HEK293T (cell line): Measurements from ENCODE around the gene DONSON.

ENCODE experiments used
- CTCF ChIA-PET: fragments of 350-600 bp; formaldehyde crosslinking; extraction: SDS; loops from one replicate; lab custom pipeline; 2021; ENCODE audit warnings: antibody characterized with exemption, inconsistent platforms; lab: Yijun Ruan, JAX
- POLR2A ChIA-PET: fragments of 350-600 bp; formaldehyde crosslinking; extraction: SDS; loops from one replicate; lab custom pipeline; 2020; ENCODE audit warnings: antibody characterized with exemption, inconsistent platforms; lab: Yijun Ruan, JAX
- DNase-seq: peaks from one replicate; pipeline ENCODE4 v3.0.0; 2012; ENCODE audit warnings: mixed read lengths; ENCODE audit errors: extremely low spot score
- ARNT ChIP-seq: fragments of 450-650 bp; IDR thresholded peaks from 2 replicates; pipeline ENCODE4 v1.6.1; 2017; ENCODE audit warnings: mild to moderate bottlenecking
- BHLHE40 ChIP-seq: fragments of 450-650 bp; IDR thresholded peaks from 2 replicates; pipeline ENCODE4 v1.6.1; 2016; ENCODE audit warnings: mild to moderate bottlenecking, moderate library complexity, borderline replicate concordance
- CTBP1 ChIP-seq: fragments of 450-650 bp; IDR thresholded peaks from 2 replicates; pipeline ENCODE4 v1.6.1; 2016; ENCODE audit warnings: borderline replicate concordance
- ELF4 ChIP-seq: fragments of 450-650 bp; IDR thresholded peaks from 2 replicates; pipeline ENCODE4 v1.6.1; 2017; ENCODE audit warnings: antibody characterized with exemption
- FOXA1 ChIP-seq: fragments of 450-650 bp; IDR thresholded peaks from 2 replicates; pipeline ENCODE4 v1.6.1; 2016; ENCODE audit warnings: mild to moderate bottlenecking
- FOXK2 ChIP-seq: fragments of 450-650 bp; IDR thresholded peaks from 2 replicates; pipeline ENCODE4 v1.6.1; 2016; ENCODE audit warnings: mild to moderate bottlenecking
- FOXM1 ChIP-seq: fragments of 450-650 bp; IDR thresholded peaks from 2 replicates; pipeline ENCODE4 v1.6.1; 2017; ENCODE audit warnings: mild to moderate bottlenecking, borderline replicate concordance
- HDGF ChIP-seq: fragments of 450-650 bp; IDR thresholded peaks from 2 replicates; pipeline ENCODE4 v1.6.1; 2017; ENCODE audit warnings: antibody characterized with exemption, borderline replicate concordance
- L3MBTL2 ChIP-seq: fragments of 450-650 bp; conservative IDR thresholded peaks from 2 replicates; pipeline ENCODE4 v1.6.1; 2016; ENCODE audit warnings: mild to moderate bottlenecking
- LEF1 ChIP-seq: fragments of 450-650 bp; IDR thresholded peaks from 2 replicates; pipeline ENCODE4 v1.6.1; 2017; ENCODE audit warnings: mild to moderate bottlenecking, borderline replicate concordance
- NFRKB ChIP-seq: fragments of 450-650 bp; IDR thresholded peaks from 2 replicates; pipeline ENCODE4 v1.6.1; 2016; ENCODE audit warnings: mild to moderate bottlenecking, moderate library complexity
- PKNOX1 ChIP-seq: fragments of 450-650 bp; IDR thresholded peaks from 2 replicates; pipeline ENCODE4 v1.6.1; 2016
- SP1 ChIP-seq: fragments of 450-650 bp; IDR thresholded peaks from 2 replicates; pipeline ENCODE4 v1.6.1; 2017
- SUZ12 ChIP-seq: fragments of 450-650 bp; IDR thresholded peaks from 2 replicates; pipeline ENCODE4 v1.6.1; 2016; ENCODE audit warnings: mild to moderate bottlenecking
- TARDBP ChIP-seq: fragments of 450-650 bp; IDR thresholded peaks from 2 replicates; pipeline ENCODE4 v1.6.1; 2016
- ZNF384 ChIP-seq: fragments of 450-650 bp; IDR thresholded peaks from 2 replicates; pipeline ENCODE4 v1.6.1; 2016

The DONSON gene

GRCh38 chr21:33559813-33560212, 28.7 kb downstream of the DONSON start:
- ChIA-PET POLR2A (no interaction called here), CTCF (no interaction called here)
- no peak for TF ChIP-seq ZNF384
- TF ChIP-seq ARNT, result no peak
- TF ChIP-seq FOXM1, result no peak
- no peak for TF ChIP-seq FOXK2
- TF ChIP-seq LEF1, result no peak
- no peak for TF ChIP-seq ELF4
- no peak for TF ChIP-seq BHLHE40
- TF ChIP-seq FOXA1, result no peak
- no peak for TF ChIP-seq L3MBTL2
- no peak for TF ChIP-seq TARDBP
- TF ChIP-seq SP1, result no peak
- DNase-seq, result no peak

DNA sequence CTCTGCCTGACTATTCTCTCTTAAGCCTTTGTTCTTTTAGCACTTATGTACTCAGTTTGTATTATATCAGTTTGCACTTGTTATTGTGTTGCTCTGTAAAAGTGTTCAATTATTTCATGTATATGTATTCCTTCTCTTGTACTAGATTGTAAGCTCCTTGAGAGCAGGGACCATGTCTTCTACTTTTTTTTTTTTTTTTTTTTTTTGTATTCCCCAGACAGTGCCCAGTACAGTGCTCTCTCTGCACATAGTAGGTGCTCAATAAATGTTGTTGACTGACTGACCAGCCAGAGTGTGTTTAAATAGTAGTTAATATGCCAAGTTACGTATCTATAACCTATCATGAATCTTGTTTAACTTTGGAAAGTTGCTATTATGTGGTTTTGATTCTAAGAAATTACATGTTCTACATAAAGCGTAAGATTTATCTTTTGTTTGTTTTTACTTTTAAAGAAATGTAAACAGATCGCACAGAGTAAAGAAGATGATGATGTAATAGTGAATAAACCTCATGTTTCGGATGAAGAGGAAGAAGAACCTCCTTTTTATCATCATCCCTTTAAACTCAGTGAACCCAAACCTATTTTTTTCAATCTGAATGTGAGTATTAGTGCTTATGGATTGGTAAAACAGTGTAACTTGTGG, 29.6 kb downstream of the DONSON start:
- CTCF ChIA-PET, result interaction anchor here (0.6 to 1.0 kb wide), 2 partner anchors 14 to 97 kb away, joined by 3 read pairs; no protein-coding TSS in a partner anchor
- TF ChIP-seq LEF1, result no peak
- TF ChIP-seq FOXM1, result no peak
- no peak for TF ChIP-seq NFRKB
- TF ChIP-seq HDGF, result no peak
- no peak for TF ChIP-seq BHLHE40
- no peak for TF ChIP-seq FOXA1
- DNase-seq, result no peak
- POLR2A ChIA-PET, result no interaction called here

DNA sequence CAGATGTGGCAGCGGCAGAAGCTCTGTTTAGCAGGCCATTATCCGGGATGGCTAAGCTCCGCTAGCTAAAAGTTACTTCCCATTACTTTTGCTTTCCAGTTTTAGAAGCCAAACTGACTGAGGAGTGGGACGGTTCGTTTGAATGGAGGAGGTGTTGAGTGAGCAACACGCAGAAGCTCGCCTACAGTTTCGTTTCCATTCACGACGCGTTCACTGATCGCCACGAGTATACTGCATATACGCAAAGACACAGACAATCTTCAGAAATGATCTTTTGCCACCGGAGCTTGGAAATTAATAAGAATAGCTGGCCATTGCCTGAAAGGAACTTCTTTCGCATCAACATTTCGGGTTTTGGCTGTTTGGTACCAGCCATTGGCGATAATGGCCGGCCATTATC, 31.0 kb downstream of the DONSON start:
- no peak for DNase-seq
- TF ChIP-seq BHLHE40 (no peak), FOXM1 (no peak), SP1 (no peak), NFRKB (no peak), TARDBP (no peak), SUZ12 (no peak), PKNOX1 (no peak), LEF1 (no peak)
- ChIA-PET POLR2A (interaction anchor here (1.0 to 1.4 kb wide), 2 partner anchors 14 to 31 kb away, joined by 4 to 7 read pairs; partner anchors contain the start of genes DONSON and SON), CTCF (no interaction called here)

DNA sequence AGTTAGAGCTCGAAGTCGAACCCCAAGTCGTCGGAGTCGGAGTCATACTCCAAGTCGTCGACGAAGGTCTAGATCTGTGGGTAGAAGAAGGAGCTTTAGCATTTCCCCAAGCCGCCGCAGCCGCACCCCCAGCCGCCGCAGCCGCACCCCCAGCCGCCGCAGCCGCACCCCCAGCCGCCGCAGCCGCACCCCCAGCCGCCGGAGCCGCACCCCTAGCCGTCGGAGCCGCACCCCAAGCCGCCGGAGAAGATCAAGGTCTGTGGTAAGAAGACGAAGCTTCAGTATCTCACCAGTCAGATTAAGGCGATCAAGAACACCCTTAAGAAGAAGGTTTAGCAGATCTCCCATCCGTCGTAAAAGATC, 33.5 kb downstream of the DONSON start:
- no peak for DNase-seq
- ChIA-PET CTCF (interaction anchor here (1.2 kb wide), 1 partner anchor 340 kb away, joined by 4 read pairs; no protein-coding TSS in a partner anchor), POLR2A (interaction anchor here (1.4 kb wide), 1 partner anchor 12 kb away, joined by 3 read pairs; the partner anchor contains the start of gene SON)
- TF ChIP-seq FOXK2 (no peak), LEF1 (no peak), L3MBTL2 (no peak), NFRKB (no peak), ARNT (no peak), PKNOX1 (no peak), FOXM1 (no peak)

GRCh38 chr21:33554236-33554981, 34.1 kb downstream of the DONSON start:
- POLR2A ChIA-PET, result interaction anchor here (1.4 kb wide), 1 partner anchor 11 kb away, joined by 3 read pairs; the partner anchor contains the start of gene SON
- CTCF ChIA-PET, result interaction anchor here (1.2 kb wide), 1 partner anchor 341 kb away, joined by 4 read pairs; no protein-coding TSS in a partner anchor
- no peak for DNase-seq
- TF ChIP-seq FOXA1, result no peak
- TF ChIP-seq CTBP1, result no peak
- TF ChIP-seq ELF4, result no peak
- TF ChIP-seq TARDBP, result no peak
- TF ChIP-seq NFRKB, result no peak

- DNase-seq, result no peak
- ChIA-PET POLR2A (no interaction called here), CTCF (no interaction called here)
- no peak for TF ChIP-seq ARNT
- TF ChIP-seq HDGF, result no peak
- TF ChIP-seq FOXM1, result no peak
- no peak for TF ChIP-seq TARDBP
- TF ChIP-seq PKNOX1, result no peak
Measured at GRCh38 chr21:33552999-33553598, 35.4 kb downstream of the DONSON start.
